T-helper 17 cell (primary cell): Measurements from ENCODE around the gene NPEPL1. TPM values are rescaled to one million over a fixed set of nuclear protein-coding genes. Genes with fewer than 3 reads are reported as not detected.

Experiments used
- ATAC-seq: fragments of 150-1000 bp; cut with Tn5 transposase; 2 replicates; pipeline ENCODE4 v1.10.0; 2021; ENCODE audit warnings: mild to moderate bottlenecking, moderate library complexity
- DNase-seq, 3 donors: peaks; one replicate each; pipeline versions ENCODE4 v3.0.0 to v3.0.0-alpha.2; 2020 to 2021
- H3K9me3 ChIP-seq: one replicate; pipeline ENCODE4 v1.7.0; 2013; ENCODE audit warnings: low read length, mild to moderate bottlenecking; ENCODE audit not compliant: control insufficient read depth, poor library complexity, severe bottlenecking
- H3K27ac Mint-ChIP-seq: one replicate; pipeline ENCODE4 v1.8.0; 2022; ENCODE audit warnings: mild to moderate bottlenecking, moderate library complexity, mixed read lengths
- H3K27me3 Mint-ChIP-seq: one replicate; pipeline ENCODE4 v1.8.0; 2022; ENCODE audit warnings: mixed read lengths
- H3K36me3 Mint-ChIP-seq: one replicate; pipeline ENCODE4 v1.8.0; 2022; ENCODE audit warnings: low read depth, mixed read lengths
- H3K4me1 Mint-ChIP-seq: one replicate; pipeline ENCODE4 v1.8.0; 2022; ENCODE audit warnings: mild to moderate bottlenecking, mixed read lengths
- H3K4me3 Mint-ChIP-seq: one replicate; pipeline ENCODE4 v1.8.0; 2022; ENCODE audit warnings: mild to moderate bottlenecking, moderate library complexity, mixed read lengths
- total RNA-seq, 4 donors: library from RNA in 2 of 4; stranded (reverse) in 2 of 4; gene quantifications; one replicate each; pipeline ENCODE4 v1.2.3 and lab custom pipeline; 2022 to 2026

Gene NPEPL1
- total RNA-seq, 2 donors from 2014 or later: 59.2 to 64.8 TPM

DNA sequence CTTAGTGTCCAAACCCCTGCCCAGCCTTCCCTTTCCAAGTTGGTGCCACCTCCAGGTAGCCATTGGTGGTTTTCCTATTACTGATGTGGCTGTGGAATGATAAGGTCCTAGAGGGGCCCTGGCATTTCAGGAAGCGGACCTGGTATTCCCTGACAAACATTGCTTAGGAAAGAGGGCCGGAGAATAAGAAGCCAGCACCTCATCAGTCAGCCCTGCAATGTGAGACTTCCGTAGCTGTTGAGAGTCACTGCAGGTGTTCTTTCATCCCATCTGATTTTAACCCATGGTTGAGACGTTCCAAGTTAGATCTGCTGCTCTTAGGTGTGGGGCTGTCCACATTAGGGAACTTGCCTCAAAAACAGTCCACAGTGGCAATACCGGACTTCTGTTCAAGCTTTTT is 14.8 kb upstream of the NPEPL1 start:
- Mint-ChIP-seq H3K27ac (no peak overlapping the region), H3K27me3 (no peaks in the 10 kb centered on the region), H3K4me3 (no peak overlapping the region), H3K4me1 (peaks cover 2% of the 10 kb centered on the region), H3K36me3 (peaks cover 2% of the 10 kb centered on the region)
- ATAC-seq (no peak), DNase-seq (no peak)
- no peaks in the 10 kb centered on the region for H3K9me3 ChIP-seq

DNA sequence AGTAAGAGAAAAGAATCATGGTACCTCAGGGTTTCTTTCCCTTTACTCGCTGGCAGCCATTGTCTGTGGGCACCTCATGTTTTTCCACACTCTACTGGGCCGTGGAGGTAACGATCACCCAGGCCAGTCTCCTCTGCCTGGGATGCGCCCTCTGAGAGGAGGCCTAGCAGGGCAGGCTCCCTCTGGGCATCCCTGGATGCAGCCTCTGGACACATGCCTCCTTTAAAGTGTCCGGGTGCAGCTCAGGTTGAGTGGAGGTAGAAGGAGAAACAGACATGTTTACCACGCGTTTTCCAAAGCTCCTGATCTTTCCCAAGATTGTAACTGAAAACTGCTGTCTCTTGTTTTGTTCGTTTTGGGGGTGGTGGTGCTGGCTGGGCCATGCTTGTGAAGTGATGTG is 13.8 kb upstream of the NPEPL1 start:
- Mint-ChIP-seq H3K4me3 (no peak overlapping the region), H3K27ac (peak overlapping the region; percentile 57), H3K4me1 (peaks cover 2% of the 10 kb centered on the region), H3K36me3 (peaks cover 2% of the 10 kb centered on the region), H3K27me3 (no peaks in the 10 kb centered on the region)
- H3K9me3 ChIP-seq: no peaks in the 10 kb centered on the region
- no peak for DNase-seq
- no peak for ATAC-seq

DNA sequence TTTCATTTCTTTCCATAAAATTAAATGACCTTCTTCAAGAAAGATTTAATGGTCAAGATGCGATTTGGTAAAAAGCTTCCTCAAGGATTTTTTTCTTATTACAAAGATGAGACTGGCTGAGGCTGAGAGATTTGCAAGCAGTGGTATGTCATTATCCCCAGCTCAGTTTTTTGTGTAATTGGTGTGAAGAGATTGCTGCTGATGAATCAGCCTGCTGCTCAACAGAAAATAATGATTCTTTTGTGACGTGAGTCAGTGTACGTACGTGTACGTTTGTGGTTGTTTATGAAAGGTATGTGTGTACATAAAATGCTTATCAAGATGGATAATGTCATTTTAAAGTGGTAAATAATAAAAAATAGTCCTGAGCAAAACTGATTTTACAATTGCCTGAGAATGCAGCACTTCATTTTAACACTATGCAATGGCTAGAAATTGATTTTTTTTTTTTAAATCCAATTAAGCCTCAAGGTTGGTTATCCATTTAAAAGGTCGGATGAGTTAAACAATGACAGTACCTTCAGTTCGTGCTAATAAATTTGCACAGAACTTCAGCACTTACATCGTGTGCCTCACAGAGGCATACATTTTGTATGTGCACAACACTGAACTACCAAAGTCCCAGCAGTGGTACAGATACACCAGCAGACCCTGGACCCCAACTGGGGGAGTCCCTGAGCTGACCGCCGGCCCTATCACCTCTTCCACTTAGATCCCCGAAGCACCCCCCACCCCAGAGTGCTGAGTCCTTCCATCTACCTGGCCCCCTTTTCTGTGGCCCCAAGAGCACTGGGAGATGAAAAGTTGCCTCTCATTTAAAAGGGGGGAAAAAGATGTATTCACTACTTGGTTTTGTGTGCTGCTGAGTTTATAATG is 9.7 kb upstream of the NPEPL1 start:
- H3K9me3 ChIP-seq: no peaks in the 10 kb centered on the region
- peaks cover 2% of the 10 kb centered on the region for H3K36me3 Mint-ChIP-seq
- H3K4me3 Mint-ChIP-seq: no peak overlapping the region
- DNase-seq (no peak), ATAC-seq (no peak)
- H3K27me3 Mint-ChIP-seq: no peaks in the 10 kb centered on the region
- H3K27ac Mint-ChIP-seq: no peak overlapping the region
- H3K4me1 Mint-ChIP-seq: peaks cover 2% of the 10 kb centered on the region

DNA sequence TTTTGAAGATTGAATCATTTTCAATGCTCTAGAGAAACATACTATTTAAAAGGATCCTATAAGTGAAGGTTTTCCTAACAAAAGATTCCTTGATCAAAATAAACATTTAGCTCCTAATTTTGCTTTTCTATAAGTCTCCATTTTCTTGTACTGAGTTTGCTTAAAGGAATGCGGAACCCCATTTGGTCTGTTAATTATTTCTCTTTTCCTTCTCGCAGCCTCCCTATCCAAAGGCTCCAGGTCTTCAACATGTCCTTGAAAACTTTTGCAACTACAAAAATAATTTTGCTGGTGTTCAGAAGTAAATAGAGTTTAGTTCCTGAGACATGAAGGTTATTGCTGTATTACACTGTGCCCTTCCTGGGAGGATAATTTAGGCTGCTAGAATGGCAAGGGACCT is 8.3 kb upstream of the NPEPL1 start:
- no peak overlapping the region for H3K27ac Mint-ChIP-seq
- DNase-seq (no peak), ATAC-seq (no peak)
- peaks cover 2% of the 10 kb centered on the region for H3K4me1 Mint-ChIP-seq
- H3K36me3 Mint-ChIP-seq: peaks cover 5% of the 10 kb centered on the region
- H3K9me3 ChIP-seq: no peaks in the 10 kb centered on the region
- H3K27me3 Mint-ChIP-seq: no peaks in the 10 kb centered on the region
- no peak overlapping the region for H3K4me3 Mint-ChIP-seq

DNA sequence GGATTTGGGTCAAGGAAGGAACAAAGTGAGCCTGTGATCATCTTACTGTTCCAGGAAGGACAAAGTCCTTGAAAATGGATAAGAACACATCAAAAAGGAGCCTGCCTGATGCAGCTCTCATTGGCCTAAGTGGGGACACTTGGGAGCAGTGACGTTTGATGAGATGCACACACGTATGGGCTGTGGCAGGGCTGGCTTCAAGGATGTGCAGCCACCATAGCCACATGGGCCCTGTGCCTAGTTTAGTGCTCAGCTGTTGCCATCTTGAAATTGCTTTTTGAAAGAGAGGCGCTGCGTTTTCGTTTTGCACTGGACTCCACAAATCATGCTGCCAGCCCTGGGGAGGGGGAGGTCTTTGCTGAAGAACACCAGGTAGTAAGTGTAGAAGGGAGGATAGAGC is 6.6 kb upstream of the NPEPL1 start:
- Mint-ChIP-seq H3K27me3 (no peaks in the 10 kb centered on the region), H3K27ac (no peak overlapping the region), H3K4me3 (no peak overlapping the region), H3K36me3 (peaks cover 5% of the 10 kb centered on the region), H3K4me1 (peaks cover 8% of the 10 kb centered on the region)
- ATAC-seq (no peak), DNase-seq (no peak)
- H3K9me3 ChIP-seq: no peaks in the 10 kb centered on the region

DNA sequence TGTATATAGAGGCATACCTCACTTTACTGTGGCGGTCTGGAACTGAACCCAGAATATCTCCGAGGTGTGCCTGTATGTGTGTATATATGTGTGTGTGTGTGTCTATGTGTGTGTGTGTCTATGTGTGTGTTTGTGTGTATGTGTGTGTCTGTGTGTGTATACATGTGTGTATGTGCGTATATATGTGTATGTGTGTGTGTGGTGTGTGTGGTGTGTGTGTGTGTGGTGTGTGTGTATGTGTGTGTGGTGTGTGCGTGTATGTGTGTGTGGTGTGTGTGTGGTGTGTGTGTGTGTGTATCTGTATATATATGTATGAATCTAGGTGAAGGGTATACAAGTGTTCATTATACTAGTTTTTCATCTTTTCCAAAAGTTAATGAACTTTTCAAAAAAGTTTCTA is 4.2 kb upstream of the NPEPL1 start:
- DNase-seq (no peak), ATAC-seq (no peak)
- no peaks in the 10 kb centered on the region for H3K27me3 Mint-ChIP-seq
- H3K4me3 Mint-ChIP-seq: no peak overlapping the region
- H3K27ac Mint-ChIP-seq: no peak overlapping the region
- H3K9me3 ChIP-seq: no peaks in the 10 kb centered on the region
- peaks cover 2% of the 10 kb centered on the region for H3K36me3 Mint-ChIP-seq
- peaks cover 12% of the 10 kb centered on the region for H3K4me1 Mint-ChIP-seq

DNA sequence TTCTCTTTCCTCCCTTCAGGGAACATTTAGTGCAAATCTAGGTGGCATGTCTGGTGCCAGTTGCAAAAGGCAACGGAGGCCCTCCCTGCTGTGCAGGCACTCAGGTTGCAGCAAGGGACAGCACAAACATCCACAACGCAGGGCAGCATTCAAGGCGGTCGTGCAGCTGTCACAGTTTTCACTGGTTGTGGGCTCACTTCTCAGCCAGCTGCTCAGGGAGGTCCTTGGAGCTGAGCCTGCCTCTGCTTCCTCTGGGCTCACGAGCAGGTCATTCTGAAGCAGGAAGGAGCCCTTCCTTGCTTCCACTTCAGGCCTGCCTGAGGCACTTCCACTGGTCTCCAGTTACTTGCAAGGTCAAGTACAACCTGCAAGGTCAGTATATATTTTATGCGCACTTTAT is 3.8 kb upstream of the NPEPL1 start:
- peaks cover 12% of the 10 kb centered on the region for H3K4me1 Mint-ChIP-seq
- H3K4me3 Mint-ChIP-seq: no peak overlapping the region
- H3K27ac Mint-ChIP-seq: no peak overlapping the region
- ATAC-seq (no peak), DNase-seq (no peak)
- no peaks in the 10 kb centered on the region for H3K9me3 ChIP-seq
- peaks cover 2% of the 10 kb centered on the region for H3K36me3 Mint-ChIP-seq
- H3K27me3 Mint-ChIP-seq: no peaks in the 10 kb centered on the region

DNA sequence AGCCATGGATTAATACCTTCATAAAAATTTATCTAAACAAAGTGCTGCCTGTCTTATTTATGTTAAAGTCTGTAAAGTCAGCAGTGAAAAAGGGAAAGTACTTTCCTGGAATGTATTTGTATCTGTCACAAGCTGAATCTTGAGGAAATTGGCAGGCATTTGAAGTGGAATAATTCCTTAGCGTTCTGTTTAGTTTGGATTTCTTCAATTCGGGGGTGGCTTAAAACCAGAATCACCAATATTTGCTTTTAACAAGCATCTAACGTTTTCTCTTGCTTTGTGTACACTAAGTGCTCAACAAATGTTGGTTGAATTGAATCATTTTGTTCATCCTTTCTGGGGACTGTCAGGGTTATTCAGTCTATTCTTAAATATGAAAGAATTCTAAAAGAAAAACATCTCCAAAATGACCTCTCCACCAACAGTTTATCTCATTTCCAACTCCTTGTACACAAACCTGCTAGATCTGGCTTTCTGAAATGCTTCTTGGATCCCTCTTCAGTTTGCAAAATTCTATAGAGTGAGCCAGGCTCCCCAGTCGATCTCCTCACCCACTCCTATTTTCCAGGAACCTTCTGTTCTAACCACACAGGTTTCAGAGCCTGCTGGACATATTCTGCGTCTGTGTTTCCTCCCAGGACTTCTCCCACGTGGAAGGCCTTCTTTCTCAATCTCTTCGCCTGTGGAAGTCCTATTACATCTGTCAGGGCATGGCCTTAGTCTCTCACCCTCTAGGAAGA is 2.0 kb upstream of the NPEPL1 start:
- Mint-ChIP-seq H3K27me3 (no peaks in the 10 kb centered on the region), H3K27ac (peak overlapping the region; percentile 91), H3K4me3 (peak overlapping the region; percentile 76), H3K4me1 (peaks cover 14% of the 10 kb centered on the region), H3K36me3 (peaks cover 2% of the 10 kb centered on the region)
- H3K9me3 ChIP-seq: no peaks in the 10 kb centered on the region
- ATAC-seq (no peak), DNase-seq (no peak)

DNA sequence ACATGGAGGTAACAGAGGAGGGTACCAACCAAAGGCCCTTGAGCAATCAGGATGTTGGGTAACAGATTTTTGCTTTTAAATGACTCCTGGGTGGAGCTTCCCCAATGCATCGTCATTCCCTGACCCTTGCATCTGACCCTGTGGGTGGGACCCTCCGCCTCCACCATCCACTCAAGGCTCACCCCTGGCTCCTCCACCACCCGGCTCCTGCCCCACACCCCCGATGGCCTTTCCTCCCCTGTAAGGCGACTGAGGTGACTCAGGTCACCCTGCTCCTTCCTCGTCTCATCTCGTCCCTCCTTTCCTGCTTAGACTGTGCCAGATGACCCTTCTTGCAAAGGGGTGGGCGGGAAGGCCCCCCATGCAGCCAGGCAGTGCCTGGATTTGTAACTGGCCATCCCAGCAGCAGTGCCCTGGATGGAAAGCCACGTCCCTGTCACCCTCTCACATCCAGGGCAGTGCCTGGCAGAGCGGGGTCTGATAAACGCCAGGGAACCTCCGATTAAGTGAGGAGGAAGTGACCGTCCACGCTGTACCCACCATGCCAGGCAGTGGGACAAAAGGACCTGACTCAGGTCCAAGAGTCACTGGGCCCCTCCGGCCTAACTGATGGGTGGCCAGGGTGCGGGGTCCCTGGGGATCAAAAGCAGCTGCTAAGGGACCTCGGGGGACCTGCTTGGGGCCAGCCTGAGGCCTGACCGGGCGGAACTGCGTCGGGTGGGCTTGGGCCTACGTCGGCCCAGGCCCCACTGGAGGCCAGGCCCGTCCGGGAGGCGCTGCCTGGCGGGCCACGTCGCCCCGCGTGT is 624 bp upstream of the NPEPL1 start:
- H3K27ac Mint-ChIP-seq: peak overlapping the region; percentile 91
- H3K4me1 Mint-ChIP-seq: peaks cover 14% of the 10 kb centered on the region
- no peaks in the 10 kb centered on the region for H3K27me3 Mint-ChIP-seq
- peak overlapping the region; percentile 65 for H3K4me3 Mint-ChIP-seq
- no peaks in the 10 kb centered on the region for H3K9me3 ChIP-seq
- ATAC-seq (no peak), DNase-seq (no peak)
- H3K36me3 Mint-ChIP-seq: peaks cover 2% of the 10 kb centered on the region

DNA sequence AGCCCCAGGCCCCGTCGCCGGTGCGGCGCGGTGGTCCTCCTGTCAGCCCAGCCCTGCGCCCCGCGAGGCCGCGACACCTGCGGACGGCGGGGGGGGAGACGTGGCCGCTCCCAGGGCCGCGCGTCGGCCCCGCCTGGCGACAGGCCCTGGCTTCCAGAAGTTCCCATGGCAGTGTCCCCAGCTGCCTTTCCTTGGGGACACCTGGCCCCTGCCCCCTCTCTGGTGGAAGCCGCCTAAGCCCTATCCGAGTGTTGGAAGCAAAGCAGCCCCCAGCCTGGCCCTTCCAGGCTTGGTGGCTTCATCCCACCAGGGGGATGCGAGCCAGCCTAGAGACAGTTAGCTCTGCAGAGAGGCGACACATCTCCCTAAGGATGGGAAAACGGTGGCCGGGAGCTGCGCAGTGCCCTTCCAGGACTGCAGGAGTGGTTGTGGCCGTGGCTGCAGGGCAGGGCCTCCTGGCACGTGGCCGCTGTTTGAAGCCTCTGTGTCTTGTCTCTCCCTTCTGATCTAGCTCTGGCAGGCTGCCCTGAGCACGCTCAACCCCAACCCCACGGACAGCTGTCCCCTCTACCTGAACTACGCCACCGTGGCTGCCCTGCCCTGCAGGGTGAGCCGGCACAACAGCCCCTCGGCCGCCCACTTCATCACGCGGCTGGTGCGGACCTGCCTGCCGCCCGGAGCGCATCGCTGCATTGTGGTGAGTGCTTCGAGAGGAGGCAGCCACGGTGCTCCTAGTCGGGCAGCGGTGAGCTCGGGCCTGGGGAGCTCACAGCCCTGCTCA is 816 bp downstream of the NPEPL1 start:
- Mint-ChIP-seq H3K4me1 (peaks cover 20% of the 10 kb centered on the region), H3K36me3 (peaks cover under 1% of the 10 kb centered on the region), H3K27me3 (no peaks in the 10 kb centered on the region), H3K27ac (peak overlapping the region; percentile 77), H3K4me3 (peak overlapping the region; percentile 82)
- no peaks in the 10 kb centered on the region for H3K9me3 ChIP-seq
- DNase-seq: no peak
- no peak for ATAC-seq

DNA sequence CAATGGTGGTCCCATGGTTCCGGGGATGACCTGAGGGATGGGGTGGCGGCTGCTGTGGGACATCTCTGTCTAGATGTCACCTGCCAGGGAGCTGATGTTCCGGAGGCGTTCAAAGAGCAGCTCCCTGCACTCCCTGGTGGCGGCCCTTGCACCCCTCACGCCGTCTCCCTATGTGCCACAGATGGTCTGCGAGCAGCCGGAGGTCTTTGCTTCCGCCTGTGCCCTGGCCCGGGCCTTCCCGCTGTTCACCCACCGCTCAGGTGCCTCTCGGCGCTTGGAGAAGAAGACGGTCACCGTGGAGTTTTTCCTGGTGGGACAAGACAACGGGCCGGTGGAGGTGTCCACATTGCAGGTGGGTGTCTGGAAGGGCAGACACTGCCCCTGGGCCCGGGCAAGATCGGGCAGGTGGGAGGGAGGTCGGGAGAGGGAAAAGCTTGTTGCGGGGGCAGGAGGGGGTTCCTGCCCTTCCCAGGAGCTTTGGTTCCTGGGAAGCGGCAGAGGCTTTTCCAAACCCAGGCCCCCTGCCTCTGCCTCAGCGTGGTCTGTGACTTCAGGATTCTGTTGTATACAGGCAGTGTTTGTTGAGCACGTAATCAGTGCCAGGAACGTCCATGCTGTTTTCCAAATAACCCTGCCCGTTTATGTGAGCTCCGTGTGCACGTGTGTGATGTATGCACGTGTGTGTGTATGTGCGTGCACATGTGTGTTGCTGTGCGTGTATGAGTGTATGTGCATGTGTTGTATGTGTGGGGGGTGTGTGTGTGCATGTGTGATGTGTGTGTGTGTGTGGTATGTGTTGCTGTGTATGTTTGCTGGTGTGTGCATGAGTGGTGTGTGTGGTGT is 1.9 kb downstream of the NPEPL1 start:
- no peaks in the 10 kb centered on the region for H3K9me3 ChIP-seq
- Mint-ChIP-seq H3K27ac (peak overlapping the region; percentile 77), H3K36me3 (no peaks in the 10 kb centered on the region), H3K27me3 (no peaks in the 10 kb centered on the region), H3K4me3 (no peak overlapping the region), H3K4me1 (peaks cover 19% of the 10 kb centered on the region)
- DNase-seq (no peak), ATAC-seq (no peak)
